Embryonic facial prominence (tissue), 1 donor: Measurements from ENCODE around the gene EFHB.
A peak's percentile ranks its signal among the peaks of the same experiment; 100 is the strongest.
"Not testable (repeated sequence)": the region's sequence is repeated elsewhere in the genome, so short reads cannot be mapped to it uniquely, and the experiment has no call there.

Experiments
- DNase-seq: peaks from one replicate; pipeline ENCODE4 v3.0.0-alpha.2; 2016; ENCODE audit errors: extremely low spot score

The EFHB gene

GRCh38 chr3:19931767-19932188, 2.2 kb downstream of the EFHB start:
- DNase-seq = no peak

GRCh38 chr3:19931180-19931692, 2.8 kb downstream of the EFHB start:
- no peak for DNase-seq

GRCh38 chr3:19920401-19921080, 13.5 kb downstream of the EFHB start:
- no peak for DNase-seq

- no peak for DNase-seq
Observed at GRCh38 chr3:19917167-19917566, 16.9 kb downstream of the EFHB start.

GRCh38 chr3:19911452-19911851, 22.6 kb downstream of the EFHB start:
- no peak for DNase-seq

GRCh38 chr3:19907523-19907922, 26.5 kb downstream of the EFHB start:
- DNase-seq = no peak

- DNase-seq = no peak
Observed at GRCh38 chr3:19903649-19904048, 30.4 kb downstream of the EFHB start.

GRCh38 chr3:19901918-19902317, 32.1 kb downstream of the EFHB start:
- DNase-seq = no peak

GRCh38 chr3:19901337-19901736, 32.7 kb downstream of the EFHB start:
- no peak for DNase-seq

GRCh38 chr3:19899833-19900232, 34.2 kb downstream of the EFHB start:
- DNase-seq = not testable (repeated sequence)

- no peak for DNase-seq
Observed at GRCh38 chr3:19899264-19899663, 34.8 kb downstream of the EFHB start.

GRCh38 chr3:19898721-19899120, 35.3 kb downstream of the EFHB start:
- DNase-seq = no peak

- DNase-seq = no peak
Observed at GRCh38 chr3:19891740-19892139, 42.3 kb downstream of the EFHB start.

GRCh38 chr3:19888428-19889152, 45.4 kb downstream of the EFHB start:
- DNase-seq = no peak

- not testable (repeated sequence) for DNase-seq
Observed at GRCh38 chr3:19887122-19887521, 46.9 kb downstream of the EFHB start.

GRCh38 chr3:19886404-19886803, 47.6 kb downstream of the EFHB start:
- DNase-seq = no peak

- DNase-seq = no peak
Observed at GRCh38 chr3:19885468-19885867, 48.5 kb downstream of the EFHB start.

GRCh38 chr3:19881852-19882251, 52.2 kb downstream of the EFHB start:
- DNase-seq = no peak

GRCh38 chr3:19881036-19881435, 53.0 kb downstream of the EFHB start:
- DNase-seq = no peak

- no peak for DNase-seq
Observed at GRCh38 chr3:19877656-19878055, 56.4 kb downstream of the EFHB start.

GRCh38 chr3:19866751-19867347, 67.2 kb downstream of the EFHB start:
- peak; percentile 58 for DNase-seq

GRCh38 chr3:19855318-19855717, 78.7 kb downstream of the EFHB start:
- not testable (repeated sequence) for DNase-seq

- DNase-seq = not testable (repeated sequence)
Observed at GRCh38 chr3:19846609-19847008, 87.4 kb downstream of the EFHB start.
